T-helper 17 cell (primary cell): ENCODE measurements around the gene C1orf232. TPM values are rescaled to one million over a fixed set of nuclear protein-coding genes. Genes with fewer than 3 reads are reported as not detected.

Experiments used
- ATAC-seq: fragments of 150-1000 bp; cut with Tn5 transposase; 2 replicates; pipeline ENCODE4 v1.10.0; 2021; ENCODE audit warnings: mild to moderate bottlenecking, moderate library complexity
- DNase-seq, 3 donors: peaks; one replicate each; pipeline versions ENCODE4 v3.0.0 to v3.0.0-alpha.2; 2020 to 2021
- H3K9me3 ChIP-seq: one replicate; pipeline ENCODE4 v1.7.0; 2013; ENCODE audit warnings: low read length, mild to moderate bottlenecking; ENCODE audit not compliant: control insufficient read depth, poor library complexity, severe bottlenecking
- H3K27ac Mint-ChIP-seq: one replicate; pipeline ENCODE4 v1.8.0; 2022; ENCODE audit warnings: mild to moderate bottlenecking, moderate library complexity, mixed read lengths
- H3K27me3 Mint-ChIP-seq: one replicate; pipeline ENCODE4 v1.8.0; 2022; ENCODE audit warnings: mixed read lengths
- H3K36me3 Mint-ChIP-seq: one replicate; pipeline ENCODE4 v1.8.0; 2022; ENCODE audit warnings: low read depth, mixed read lengths
- H3K4me1 Mint-ChIP-seq: one replicate; pipeline ENCODE4 v1.8.0; 2022; ENCODE audit warnings: mild to moderate bottlenecking, mixed read lengths
- H3K4me3 Mint-ChIP-seq: one replicate; pipeline ENCODE4 v1.8.0; 2022; ENCODE audit warnings: mild to moderate bottlenecking, moderate library complexity, mixed read lengths
- total RNA-seq, 4 donors: library from RNA in 2 of 4; stranded (reverse) in 2 of 4; gene quantifications; one replicate each; pipeline ENCODE4 v1.2.3 and lab custom pipeline; 2022 to 2026

Gene C1orf232
- total RNA-seq, 2 donors from 2014 or later: not detected

- H3K4me3 Mint-ChIP-seq: no peak overlapping the region
- ATAC-seq (no peak), DNase-seq (no peak)
- no peaks in the 10 kb centered on the region for H3K27me3 Mint-ChIP-seq
- H3K4me1 Mint-ChIP-seq: peaks cover 16% of the 10 kb centered on the region
- no peaks in the 10 kb centered on the region for H3K36me3 Mint-ChIP-seq
- H3K27ac Mint-ChIP-seq: no peak overlapping the region
- no peaks in the 10 kb centered on the region for H3K9me3 ChIP-seq
These were observed 21.1 kb upstream of the C1orf232 start for GRCh38 chr1:26189751-26190275.

GRCh38 chr1:26189331-26189730 is 20.6 kb upstream of the C1orf232 start:
- Mint-ChIP-seq H3K4me3 (no peak overlapping the region), H3K27ac (no peak overlapping the region), H3K4me1 (peaks cover 16% of the 10 kb centered on the region), H3K27me3 (no peaks in the 10 kb centered on the region), H3K36me3 (no peaks in the 10 kb centered on the region)
- ATAC-seq (no peak), DNase-seq (no peak)
- H3K9me3 ChIP-seq: no peaks in the 10 kb centered on the region

GRCh38 chr1:26188477-26188876 is 19.7 kb upstream of the C1orf232 start:
- DNase-seq: no peak
- H3K9me3 ChIP-seq: no peaks in the 10 kb centered on the region
- Mint-ChIP-seq H3K27me3 (no peaks in the 10 kb centered on the region), H3K36me3 (no peaks in the 10 kb centered on the region), H3K4me3 (no peak overlapping the region), H3K27ac (no peak overlapping the region), H3K4me1 (peaks cover 12% of the 10 kb centered on the region)
- ATAC-seq: no peak

GRCh38 chr1:26187882-26188281 is 19.1 kb upstream of the C1orf232 start:
- DNase-seq: no peak
- no peak overlapping the region for H3K27ac Mint-ChIP-seq
- H3K27me3 Mint-ChIP-seq: no peaks in the 10 kb centered on the region
- H3K9me3 ChIP-seq: no peaks in the 10 kb centered on the region
- H3K36me3 Mint-ChIP-seq: no peaks in the 10 kb centered on the region
- H3K4me1 Mint-ChIP-seq: peaks cover 12% of the 10 kb centered on the region
- no peak for ATAC-seq
- H3K4me3 Mint-ChIP-seq: no peak overlapping the region

- H3K9me3 ChIP-seq: no peaks in the 10 kb centered on the region
- no peaks in the 10 kb centered on the region for H3K27me3 Mint-ChIP-seq
- peaks cover 2% of the 10 kb centered on the region for H3K4me1 Mint-ChIP-seq
- DNase-seq: no peak
- H3K27ac Mint-ChIP-seq: no peak overlapping the region
- H3K4me3 Mint-ChIP-seq: no peak overlapping the region
- ATAC-seq: no peak
- no peaks in the 10 kb centered on the region for H3K36me3 Mint-ChIP-seq
These were observed 16.1 kb upstream of the C1orf232 start for GRCh38 chr1:26184883-26185282.

- no peak overlapping the region for H3K27ac Mint-ChIP-seq
- no peaks in the 10 kb centered on the region for H3K9me3 ChIP-seq
- H3K4me3 Mint-ChIP-seq: no peak overlapping the region
- no peaks in the 10 kb centered on the region for H3K27me3 Mint-ChIP-seq
- H3K36me3 Mint-ChIP-seq: no peaks in the 10 kb centered on the region
- no peak for DNase-seq
- peaks cover 2% of the 10 kb centered on the region for H3K4me1 Mint-ChIP-seq
- no peak for ATAC-seq
These were observed 15.3 kb upstream of the C1orf232 start for GRCh38 chr1:26184086-26184485.

- no peak for ATAC-seq
- no peaks in the 10 kb centered on the region for H3K9me3 ChIP-seq
- no peak for DNase-seq
- Mint-ChIP-seq H3K4me3 (no peak overlapping the region), H3K27me3 (no peaks in the 10 kb centered on the region), H3K27ac (no peak overlapping the region), H3K36me3 (no peaks in the 10 kb centered on the region), H3K4me1 (peaks cover 2% of the 10 kb centered on the region)
These were observed 13.6 kb upstream of the C1orf232 start for GRCh38 chr1:26182383-26182696.

GRCh38 chr1:26181586-26182382 is 13.0 kb upstream of the C1orf232 start:
- Mint-ChIP-seq H3K36me3 (no peaks in the 10 kb centered on the region), H3K4me3 (no peak overlapping the region), H3K27me3 (no peaks in the 10 kb centered on the region), H3K27ac (no peak overlapping the region), H3K4me1 (peaks cover 2% of the 10 kb centered on the region)
- no peak for DNase-seq
- no peaks in the 10 kb centered on the region for H3K9me3 ChIP-seq
- no peak for ATAC-seq

GRCh38 chr1:26180010-26180506 is 11.3 kb upstream of the C1orf232 start:
- H3K9me3 ChIP-seq: no peaks in the 10 kb centered on the region
- Mint-ChIP-seq H3K27ac (no peak overlapping the region), H3K4me1 (peaks cover 2% of the 10 kb centered on the region), H3K4me3 (no peak overlapping the region), H3K36me3 (no peaks in the 10 kb centered on the region), H3K27me3 (no peaks in the 10 kb centered on the region)
- no peak for ATAC-seq
- DNase-seq: no peak

GRCh38 chr1:26177182-26177684 is 8.5 kb upstream of the C1orf232 start, which contains the start of gene CNKSR1:
Gene CNKSR1 (plus strand): TSS chr1:26177491. CDS start chr1:26177548, 57 bp downstream.
- Mint-ChIP-seq H3K4me1 (peaks cover 2% of the 10 kb centered on the region), H3K27ac (peak within 1 kb of the TSS; percentile 34), H3K36me3 (no peaks in the 10 kb centered on the region), H3K4me3 (no peak within 1 kb of the TSS), H3K27me3 (no peaks in the 10 kb centered on the region)
- DNase-seq (no peak), ATAC-seq (no peak)
- H3K9me3 ChIP-seq: no peaks in the 10 kb centered on the region

- ATAC-seq: no peak
These were observed 6.6 kb upstream of the C1orf232 start for GRCh38 chr1:26175346-26175745.

GRCh38 chr1:26171084-26172072 is 2.6 kb upstream of the C1orf232 start, which contains the start of gene ZNF593OS:
Gene ZNF593OS (minus strand): TSS chr1:26171832. CDS start chr1:26171661, 171 bp downstream.
- Mint-ChIP-seq H3K36me3 (no peaks in the 10 kb centered on the region), H3K27me3 (no peaks in the 10 kb centered on the region), H3K27ac (peak within 1 kb of the TSS; percentile 79), H3K4me3 (peak within 1 kb of the TSS; percentile 92), H3K4me1 (peaks cover 11% of the 10 kb centered on the region)
- DNase-seq (no peak), ATAC-seq (no peak)
- no peaks in the 10 kb centered on the region for H3K9me3 ChIP-seq

More at GRCh38 chr1:26175346-26175745, 6.6 kb upstream of the C1orf232 start:
- Mint-ChIP-seq H3K27me3 (no peaks in the 10 kb centered on the region), H3K4me1 (peaks cover 6% of the 10 kb centered on the region), H3K27ac (peak overlapping the region; percentile 34), H3K36me3 (no peaks in the 10 kb centered on the region), H3K4me3 (no peak overlapping the region)
- no peaks in the 10 kb centered on the region for H3K9me3 ChIP-seq
- DNase-seq: no peak

- H3K27ac Mint-ChIP-seq: peak overlapping the region; percentile 79
- peak overlapping the region; percentile 92 for H3K4me3 Mint-ChIP-seq
- no peaks in the 10 kb centered on the region for H3K9me3 ChIP-seq
- no peak for DNase-seq
- H3K4me1 Mint-ChIP-seq: peaks cover 11% of the 10 kb centered on the region
- ATAC-seq: no peak
- no peaks in the 10 kb centered on the region for H3K36me3 Mint-ChIP-seq
- H3K27me3 Mint-ChIP-seq: no peaks in the 10 kb centered on the region
These were observed 1.7 kb upstream of the C1orf232 start for GRCh38 chr1:26170472-26170821.
